OCI-LY7 (cell line): ENCODE measurements around the gene SIVA1.

Source experiments
- CTCF ChIP-seq: fragments of 200-600 bp; sonication (generic); conservative IDR thresholded peaks from 2 replicates; pipeline ENCODE4 v1.5.1; 2014; ENCODE audit warnings: mild to moderate bottlenecking, antibody characterized with exemption, low read length, moderate library complexity, mixed read lengths
- EZH2phosphoT487 ChIP-seq: fragments of 200-600 bp; sonication (generic); IDR thresholded peaks from 2 replicates; pipeline ENCODE4 v1.6.1; 2018; ENCODE audit warnings: low read depth, borderline replicate concordance, mild to moderate bottlenecking, mixed run types, antibody characterized with exemption, low read length, moderate library complexity, mixed read lengths

GRCh38 chr14:104798300-104799243 lies 45.6 kb downstream of the SIVA1 start:
- TF ChIP-seq CTCF (no peak), EZH2phosphoT487 (no peak)
